NCI-H1930 (cell line): ENCODE results near the gene RFX8.
A peak's percentile ranks its signal among the peaks of the same experiment; 100 is the strongest.
"Not testable (repeated sequence)": the region's sequence is repeated elsewhere in the genome, so short reads cannot be mapped to it uniquely, and the experiment has no call there.

ENCODE experiments used
- DNase-seq, 2 experiments: peaks; one replicate each; lab custom pipeline; 2025; lab: John Stamatoyannopoulos, UW

The RFX8 gene

DNA sequence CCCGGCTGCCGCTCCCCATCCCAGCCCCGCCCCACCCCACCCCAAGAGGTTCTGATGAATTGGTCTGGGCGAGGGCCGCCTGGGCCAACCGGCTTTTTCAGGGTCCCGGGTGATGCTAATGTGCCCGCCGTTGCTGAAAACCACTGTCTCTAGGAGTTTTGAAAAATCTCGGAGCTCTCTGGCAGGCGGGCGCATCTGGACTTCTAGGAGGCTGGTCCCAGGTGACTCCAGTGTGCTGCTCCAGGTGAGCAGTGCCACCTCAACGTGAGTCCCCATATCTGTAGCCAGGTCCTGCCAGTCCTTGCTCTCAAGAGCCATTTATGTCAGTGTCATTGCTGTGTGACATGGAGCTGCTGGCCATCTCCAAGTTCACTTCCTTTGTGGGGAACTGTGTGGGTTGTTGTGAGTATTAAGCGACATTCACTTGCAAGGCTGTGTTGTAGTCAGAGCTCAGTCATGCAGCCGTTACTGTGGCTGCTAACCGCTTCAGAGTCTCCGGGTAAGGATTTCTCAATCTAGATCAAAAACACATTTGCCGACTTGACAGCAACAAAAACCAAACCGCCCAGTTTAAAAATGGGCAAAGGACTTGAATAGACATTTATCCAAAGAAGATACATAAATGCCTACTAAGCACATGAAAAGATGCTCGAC is at the start of gene RFX8:
Gene RFX8 (minus strand): TSS at position 382 of the 654 bp plus-strand sequence. CDS start 8,264 bp downstream, outside the sequence.
- no peak for DNase-seq

- no peak for DNase-seq
Observed at GRCh38 chr2:101521487-101521886, 46.6 kb upstream of the RFX8 start.

DNA sequence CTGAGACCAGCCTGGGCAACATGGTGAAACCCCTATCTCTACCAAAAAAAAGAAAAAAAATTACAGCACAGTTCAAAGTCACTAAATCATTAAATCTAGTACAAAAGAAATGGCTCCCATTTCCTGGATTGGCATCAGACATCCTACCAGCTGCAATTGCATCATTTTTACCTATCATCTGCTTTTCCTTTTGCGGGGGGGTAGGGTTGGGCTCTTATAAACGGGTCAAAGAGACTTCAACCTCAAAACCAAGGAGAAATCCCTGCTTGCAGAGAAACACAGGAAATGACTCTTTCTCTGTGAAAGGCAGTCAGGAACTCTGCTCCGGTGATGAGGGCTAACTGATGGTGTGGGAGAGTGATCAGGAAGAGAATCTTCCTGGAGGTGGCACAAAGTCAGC is 45.3 kb upstream of the RFX8 start:
- no peak for DNase-seq

- DNase-seq, result peak; percentile 46 to 47
Observed at GRCh38 chr2:101518578-101519492, 43.9 kb upstream of the RFX8 start.

GRCh38 chr2:101517758-101518271 is 42.9 kb upstream of the RFX8 start:
- no peak for DNase-seq

DNA sequence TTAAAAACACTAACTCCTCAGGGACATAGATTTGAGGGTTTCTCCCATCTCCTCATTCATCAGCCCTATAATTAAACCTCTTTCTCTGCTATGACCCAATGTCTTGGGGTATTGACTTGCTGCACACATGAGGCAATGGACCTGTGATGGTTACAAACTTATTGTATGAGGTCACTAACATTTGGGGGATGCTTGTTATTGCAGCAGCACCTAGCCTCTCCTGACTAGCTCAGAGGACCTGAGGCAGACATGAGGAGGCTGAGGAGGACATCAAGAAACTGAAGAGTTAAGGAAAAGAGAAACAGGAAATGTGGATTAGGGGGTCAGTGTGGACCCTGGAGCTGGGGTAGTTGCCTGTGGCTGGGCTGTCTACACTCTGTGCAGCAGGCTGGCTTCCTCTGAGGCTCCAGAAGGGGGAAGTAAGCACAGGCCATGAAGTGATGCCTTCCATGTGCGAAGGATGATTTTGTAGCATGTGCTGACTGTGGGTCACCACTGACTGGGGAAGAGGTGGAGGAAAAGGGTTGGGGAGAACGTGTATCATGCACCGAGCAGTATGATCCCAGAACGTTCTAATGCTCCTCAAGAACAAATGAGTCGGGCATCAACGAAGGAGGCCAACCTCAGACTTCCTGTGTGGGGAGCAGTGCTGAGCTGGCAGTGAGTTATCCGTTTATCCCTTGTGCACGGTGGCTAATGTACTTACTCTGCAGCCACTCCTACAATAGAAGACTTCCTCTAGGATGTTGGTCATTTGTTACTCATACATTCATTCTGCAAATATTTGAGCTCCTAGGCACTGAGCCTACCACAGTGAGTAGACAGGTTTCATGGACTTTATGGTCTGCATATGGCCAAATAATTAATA is 42.1 kb upstream of the RFX8 start:
- DNase-seq, result no peak

GRCh38 chr2:101516349-101516748 is 41.4 kb upstream of the RFX8 start:
- DNase-seq, result no peak

- no peak for DNase-seq
Observed at GRCh38 chr2:101515477-101515876, 40.6 kb upstream of the RFX8 start.

DNA sequence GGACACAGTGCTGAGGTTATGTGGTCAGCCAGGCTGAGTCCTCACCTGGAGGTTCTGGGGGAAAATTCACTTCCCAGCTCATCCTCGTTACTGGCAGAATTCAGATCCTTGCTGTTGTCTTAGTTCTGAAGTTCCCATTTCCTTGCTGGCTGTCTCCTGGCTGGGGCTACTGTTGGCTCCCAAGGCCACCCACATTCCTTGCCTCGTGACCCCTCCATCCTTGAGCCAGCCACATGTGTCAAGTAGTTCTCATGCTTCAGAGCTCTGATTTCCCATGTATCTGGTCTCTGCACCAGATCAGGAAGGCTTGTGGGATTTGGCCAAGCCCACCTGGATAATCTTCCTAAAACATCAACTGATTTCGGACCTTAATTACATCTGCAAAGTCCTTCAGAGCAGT is 38.1 kb upstream of the RFX8 start:
- DNase-seq, result no peak

DNA sequence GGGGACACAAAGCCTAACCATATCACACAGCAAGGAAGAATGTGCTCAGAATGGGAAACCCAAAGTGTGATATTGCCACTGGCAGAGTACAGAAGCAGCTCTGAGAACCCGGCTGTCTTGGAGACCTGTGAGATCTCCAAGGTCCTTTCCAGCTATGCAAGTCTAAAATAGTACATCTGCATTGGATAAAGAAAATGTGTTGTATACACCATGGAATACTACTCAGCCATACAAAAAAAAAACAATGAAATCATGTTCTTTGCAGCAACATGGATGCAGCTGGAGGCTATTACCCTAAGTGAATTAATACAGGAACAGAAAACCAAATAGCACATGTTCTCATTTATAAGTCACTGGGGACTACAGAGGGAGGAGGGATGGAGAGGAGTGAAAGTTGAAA is 36.5 kb upstream of the RFX8 start:
- no peak for DNase-seq

GRCh38 chr2:101509499-101510284 is 34.8 kb upstream of the RFX8 start:
- no peak for DNase-seq

DNA sequence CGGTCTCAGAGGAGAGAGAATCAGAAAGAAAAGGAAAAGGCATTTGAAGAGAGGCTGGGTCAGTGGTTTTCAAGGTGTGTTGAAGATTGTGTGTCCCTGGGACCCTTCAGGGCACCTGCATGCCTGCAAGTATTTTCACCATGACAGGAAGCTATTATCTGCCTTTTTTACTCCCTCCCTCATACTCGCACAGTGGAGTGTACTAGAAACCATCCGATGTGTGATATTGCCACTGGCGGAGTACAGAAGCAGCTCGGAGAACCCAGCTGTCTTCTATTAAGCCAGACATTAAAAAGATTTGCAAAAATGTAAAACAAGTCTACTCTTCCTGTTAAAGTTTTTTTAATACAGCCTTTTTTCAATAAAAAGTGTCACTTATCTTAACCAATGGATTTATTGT is 33.7 kb upstream of the RFX8 start:
- DNase-seq, result no peak

DNA sequence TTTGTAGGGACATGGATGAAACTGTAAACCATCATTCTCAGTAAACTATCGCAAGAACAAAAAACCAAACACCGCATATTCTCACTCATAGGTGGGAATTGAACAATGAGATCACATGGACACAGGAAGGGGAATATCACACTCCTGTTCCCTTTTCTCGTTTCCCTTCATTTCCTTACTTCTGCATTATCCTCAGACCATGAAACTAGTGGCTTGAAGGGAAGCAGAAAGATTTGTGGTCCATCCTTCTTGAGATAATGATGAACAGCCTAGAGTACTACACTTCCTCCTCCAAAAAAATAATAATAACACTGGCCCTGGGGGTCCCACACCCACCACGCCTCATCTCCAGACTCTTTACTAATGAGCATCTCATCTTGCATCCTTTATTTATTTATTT is 30.4 kb upstream of the RFX8 start:
- DNase-seq, result not testable (repeated sequence)

DNA sequence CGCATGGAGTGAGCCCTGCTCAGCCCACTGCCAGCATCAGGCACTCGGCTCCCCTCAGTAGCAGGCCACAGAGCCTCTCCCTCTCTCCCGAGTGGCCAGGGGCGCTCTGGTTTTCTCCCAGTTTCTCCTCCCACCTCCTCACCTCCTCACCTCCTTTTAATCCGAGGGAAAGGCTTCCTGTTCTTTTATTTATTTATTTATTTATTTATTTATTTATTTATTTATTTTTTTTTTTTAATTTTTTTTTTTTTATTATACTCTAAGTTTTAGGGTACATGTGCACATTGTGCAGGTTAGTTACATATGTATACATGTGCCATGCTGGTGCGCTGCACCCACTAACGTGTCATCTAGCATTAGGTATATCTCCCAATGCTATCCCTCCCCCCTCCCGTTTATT is 29.8 kb upstream of the RFX8 start:
- not testable (repeated sequence) for DNase-seq

DNA sequence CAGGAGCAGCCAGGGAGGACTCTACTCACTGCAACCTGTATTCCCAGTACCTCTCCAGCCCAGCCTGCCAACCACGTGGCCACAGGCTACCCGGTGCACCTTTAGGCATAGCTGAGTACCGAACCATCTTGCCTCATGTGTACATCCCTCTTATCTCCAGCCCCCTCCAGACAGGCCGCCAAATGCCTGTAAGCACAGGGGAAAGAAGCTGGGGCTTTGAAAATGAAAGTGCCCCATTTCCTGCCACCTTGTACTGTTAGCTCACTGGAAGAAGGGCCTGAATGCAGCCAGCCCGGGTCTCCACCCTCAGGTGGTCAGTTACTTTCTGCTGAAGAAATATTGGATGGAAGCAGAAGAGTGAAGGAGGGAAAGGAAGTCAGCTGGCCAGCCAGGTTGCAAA is 27.2 kb upstream of the RFX8 start:
- DNase-seq, result no peak

DNA sequence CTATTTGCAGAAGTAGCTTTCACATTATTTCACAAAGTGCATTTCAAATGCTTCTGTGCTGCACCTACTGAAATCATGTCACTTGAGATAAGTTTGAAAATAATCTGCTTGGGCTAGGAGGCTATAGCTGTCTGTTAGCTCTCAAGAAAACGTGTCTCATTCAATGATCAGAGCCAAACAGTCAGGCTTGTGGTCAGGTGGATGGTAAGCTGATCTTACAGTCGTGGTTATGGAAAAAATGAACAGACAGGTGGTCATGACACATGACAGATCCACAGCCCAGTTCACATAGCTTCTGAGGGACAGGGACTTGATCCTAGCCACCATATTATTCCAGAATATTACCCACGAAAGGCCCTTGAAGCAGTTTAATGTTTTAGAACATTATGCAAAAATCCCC is 26.5 kb upstream of the RFX8 start:
- DNase-seq, result no peak

- DNase-seq, result no peak
Observed at GRCh38 chr2:101500860-101501259, 25.9 kb upstream of the RFX8 start.

DNA sequence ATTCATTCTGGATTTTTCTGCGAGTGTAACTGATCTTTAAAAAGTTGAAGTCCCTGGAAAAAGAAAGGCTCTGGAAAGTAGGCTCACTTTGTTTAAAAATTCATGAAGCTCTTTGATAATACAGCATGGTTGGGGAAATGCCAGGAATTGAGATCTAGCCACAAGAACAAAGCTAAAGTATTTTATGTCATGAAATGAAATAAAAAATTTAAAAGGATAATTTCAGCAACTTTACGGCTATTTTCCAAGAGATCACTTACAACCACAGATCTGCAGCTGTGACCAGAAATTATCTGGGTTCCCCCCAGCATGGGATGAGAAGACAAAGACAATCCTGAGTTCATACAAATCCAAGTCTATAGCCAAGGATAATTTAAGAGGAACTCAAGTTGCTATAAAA is 25.3 kb upstream of the RFX8 start:
- DNase-seq, result no peak

DNA sequence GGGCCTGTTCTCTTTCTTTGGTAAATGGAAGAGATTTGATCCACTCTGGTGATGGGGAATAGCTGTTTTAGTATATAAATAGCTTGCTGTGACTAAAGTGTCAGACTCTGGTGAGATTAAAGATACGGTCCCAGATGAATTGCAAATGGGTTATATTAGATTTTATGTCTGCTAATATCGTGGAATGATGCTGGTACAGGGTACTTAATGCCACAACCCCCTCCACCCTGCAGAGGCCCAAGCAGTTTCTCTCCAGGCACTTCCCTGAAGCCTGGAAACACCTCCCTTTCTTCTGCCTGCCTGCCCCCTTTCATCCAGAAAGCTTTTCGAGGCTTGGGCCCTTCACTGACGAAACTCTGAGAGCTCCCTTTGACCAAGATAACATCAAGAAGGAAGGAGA is 21.4 kb upstream of the RFX8 start:
- no peak for DNase-seq

DNA sequence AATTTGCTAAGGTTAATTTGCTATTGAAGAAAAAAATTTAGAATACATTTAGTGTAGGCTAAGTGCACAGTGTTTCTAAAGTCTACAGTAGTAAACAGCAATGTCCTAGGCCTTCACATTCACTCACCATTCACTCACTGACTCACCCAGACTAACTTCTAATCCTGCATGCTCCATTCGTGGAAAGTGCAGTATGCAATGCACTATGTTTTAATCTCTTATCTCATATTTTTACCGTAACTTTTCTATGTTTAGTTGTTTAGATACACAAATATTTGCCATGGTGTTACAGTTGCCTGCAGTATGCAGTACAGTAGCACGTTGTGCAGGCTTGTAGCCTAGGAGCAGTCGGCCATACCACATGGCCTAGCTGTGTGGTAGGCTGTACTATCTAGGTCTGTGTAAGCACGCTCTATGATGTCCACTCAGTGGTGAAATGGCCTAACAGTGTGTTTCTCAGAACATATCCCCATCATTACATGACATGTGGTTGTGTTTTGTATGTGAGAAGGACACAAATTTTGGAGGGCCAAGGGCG is 18.1 kb upstream of the RFX8 start:
- DNase-seq, result no peak

- DNase-seq, result no peak
Observed at GRCh38 chr2:101486994-101487393, 12.1 kb upstream of the RFX8 start.
